LNCaP clone FGC (cell line): ENCODE results near the gene SLC25A39.
A peak's percentile ranks its signal among the peaks of the same experiment; 100 is the strongest.

ENCODE experiments used
- DNase-seq: peaks from one replicate; pipeline ENCODE4 v3.0.0-alpha.2; 2011; ENCODE audit warnings: low read depth
- H3K4me3 ChIP-seq: 2 replicates; pipeline ENCODE4 v1.5.1; 2011; ENCODE audit warnings: mild to moderate bottlenecking, low read depth, low read length, control low read depth
- CTCF ChIP-seq: IDR thresholded peaks from 2 replicates; pipeline ENCODE4 v1.5.1; 2012; ENCODE audit warnings: mild to moderate bottlenecking; ENCODE audit not compliant: control insufficient read depth, insufficient read depth; ENCODE audit errors: extremely low read depth

The SLC25A39 gene

GRCh38 chr17:44327715-44328449 lies 3.3 kb upstream of the SLC25A39 start:
- no peak for TF ChIP-seq CTCF
- DNase-seq = no peak

DNA sequence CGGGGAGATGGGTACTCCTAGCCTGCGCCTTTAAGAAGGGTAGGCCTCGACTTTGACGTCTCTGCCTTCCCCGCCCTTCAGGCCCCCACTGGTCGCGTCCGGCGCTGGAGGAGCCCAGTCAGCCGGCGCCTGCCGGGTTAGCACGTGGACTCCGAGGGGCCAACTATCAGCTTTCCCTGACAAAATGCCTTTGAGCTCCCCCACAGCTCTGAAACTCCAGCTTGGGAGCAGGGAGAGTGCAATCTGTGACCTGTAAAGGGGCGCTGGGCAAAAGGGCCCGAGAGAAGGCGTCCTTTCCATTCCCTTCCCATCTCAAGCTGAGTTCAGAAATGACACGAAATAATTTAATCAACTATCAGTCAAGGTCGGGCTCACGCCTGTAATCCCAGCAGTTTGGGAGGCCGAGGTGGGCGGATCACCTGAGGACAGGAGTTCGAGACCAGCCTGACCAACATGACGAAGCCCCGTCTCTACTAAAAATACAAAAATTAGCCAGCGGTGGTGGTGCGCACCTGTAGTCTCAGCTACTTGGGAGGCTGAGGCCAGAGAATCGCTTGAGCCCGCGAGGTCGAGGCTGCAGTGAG lies 2.3 kb upstream of the SLC25A39 start:
- DNase-seq = no peak
- no peak for TF ChIP-seq CTCF
- no peak overlapping the region for H3K4me3 ChIP-seq

More at GRCh38 chr17:44327715-44328449, 3.3 kb upstream of the SLC25A39 start:
- H3K4me3 ChIP-seq = no peak overlapping the region

DNA sequence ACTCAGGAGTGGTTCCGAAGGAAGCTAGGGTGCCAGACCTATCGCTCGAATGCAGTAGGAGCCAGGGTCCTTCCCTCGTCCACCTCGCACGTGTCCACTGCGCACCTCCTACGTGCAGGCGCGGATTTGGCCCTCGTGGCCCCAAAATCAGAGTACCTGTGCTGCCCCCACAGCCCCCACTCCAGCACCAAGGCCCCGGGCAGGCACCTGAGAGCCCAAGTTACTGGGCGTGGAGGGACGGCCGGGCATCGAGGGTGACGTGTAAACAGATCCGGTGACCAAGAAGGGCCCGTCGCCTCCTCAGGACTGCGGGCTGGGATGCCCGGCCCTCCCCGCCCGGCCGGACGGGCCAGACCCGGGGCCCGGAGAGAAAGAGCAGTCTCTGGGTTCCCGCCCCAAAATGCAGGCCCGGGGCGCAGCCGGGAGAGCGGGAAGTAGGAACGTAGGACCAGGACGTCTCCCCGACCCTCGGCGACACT lies 492 bp downstream of the SLC25A39 start:
- peak overlapping the region; percentile 81 for H3K4me3 ChIP-seq
- no peak for TF ChIP-seq CTCF
- no peak for DNase-seq

DNA sequence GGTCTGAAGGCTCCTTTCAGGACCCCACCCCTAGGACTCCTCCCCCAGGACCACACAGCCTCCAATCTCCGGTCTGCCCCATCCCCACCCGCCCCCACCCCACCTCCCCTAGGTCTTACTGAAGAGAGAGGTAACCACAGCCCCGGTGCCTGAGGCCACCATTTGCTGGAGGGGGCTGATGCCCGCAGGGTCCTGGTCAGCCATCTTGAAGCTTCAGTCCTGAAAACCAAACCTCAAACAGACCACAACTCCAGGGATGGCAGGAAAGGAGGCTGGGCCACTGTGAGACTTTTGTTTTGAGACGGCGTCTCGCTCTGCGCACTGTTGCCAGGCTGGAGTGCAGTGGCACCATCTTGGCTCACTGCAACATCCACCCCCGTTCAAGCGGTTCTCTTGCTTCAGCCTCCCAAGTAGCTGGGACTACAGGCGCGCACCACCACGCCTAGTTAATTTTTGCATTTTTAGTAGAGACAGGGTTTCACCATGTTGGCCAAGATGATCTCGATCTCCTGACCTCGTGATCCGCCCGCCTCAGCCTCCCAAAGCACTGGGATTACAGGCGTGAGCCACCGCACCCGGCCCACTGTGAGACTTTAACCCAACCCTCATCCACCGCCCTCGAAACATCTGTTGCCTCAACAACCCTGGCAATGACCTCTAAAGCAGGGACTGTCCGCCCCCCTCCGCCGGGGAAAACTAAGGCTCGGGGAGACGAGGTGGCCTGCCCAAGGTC lies 1.1 kb downstream of the SLC25A39 start:
- no peak for DNase-seq
- H3K4me3 ChIP-seq = peak overlapping the region; percentile 81
- no peak for TF ChIP-seq CTCF

GRCh38 chr17:44322236-44322895 lies 2.3 kb downstream of the SLC25A39 start:
- no peak for TF ChIP-seq CTCF
- H3K4me3 ChIP-seq = no peak overlapping the region
- no peak for DNase-seq

- no peak for TF ChIP-seq CTCF
Measured at GRCh38 chr17:44321246-44322120, 3.1 kb downstream of the SLC25A39 start.

More at GRCh38 chr17:44321246-44322120, 3.1 kb downstream of the SLC25A39 start:
- H3K4me3 ChIP-seq = no peak overlapping the region
- DNase-seq = no peak
